GM18511 (cell line): ENCODE measurements around the gene DUXB.

Experiments used
- ATAC-seq: cut with Tn5 transposase; IDR thresholded peaks from one replicate; pipeline ENCODE4 v1.9.1; 2021; ENCODE audit warnings: mild to moderate bottlenecking, moderate library complexity; ENCODE audit not compliant: unreplicated experiment

The DUXB gene

DNA sequence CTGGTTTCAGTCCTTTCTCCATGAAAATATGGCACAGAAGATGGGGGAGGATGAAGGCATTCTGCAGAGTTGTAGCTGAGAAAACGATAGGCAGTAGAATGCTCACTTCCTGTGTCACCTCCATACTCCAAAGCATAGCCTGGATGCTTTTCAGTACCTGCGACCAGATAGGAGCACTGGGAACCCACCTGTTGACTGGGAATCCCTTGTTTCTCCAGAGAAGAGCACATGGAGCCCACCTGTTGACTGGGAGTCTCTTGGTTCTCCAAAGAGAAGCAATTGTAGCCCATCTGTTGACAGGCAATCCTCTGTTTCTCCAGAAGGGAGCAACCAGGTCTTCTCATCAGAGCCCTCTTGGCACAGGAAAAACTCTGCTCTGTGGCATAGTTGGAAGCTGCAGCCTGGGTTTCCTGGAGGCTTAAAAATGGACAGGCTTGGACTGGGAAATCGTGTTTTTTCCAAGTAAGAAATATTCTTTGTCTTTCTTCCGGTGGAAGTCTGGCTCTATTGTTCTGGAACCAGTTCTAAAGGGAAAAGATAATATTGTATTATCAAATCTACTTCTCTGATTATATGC is 40.4 kb downstream of the DUXB start:
- no peak for ATAC-seq

GRCh38 chr16:75660321-75660720 is 40.9 kb downstream of the DUXB start:
- ATAC-seq: no peak

DNA sequence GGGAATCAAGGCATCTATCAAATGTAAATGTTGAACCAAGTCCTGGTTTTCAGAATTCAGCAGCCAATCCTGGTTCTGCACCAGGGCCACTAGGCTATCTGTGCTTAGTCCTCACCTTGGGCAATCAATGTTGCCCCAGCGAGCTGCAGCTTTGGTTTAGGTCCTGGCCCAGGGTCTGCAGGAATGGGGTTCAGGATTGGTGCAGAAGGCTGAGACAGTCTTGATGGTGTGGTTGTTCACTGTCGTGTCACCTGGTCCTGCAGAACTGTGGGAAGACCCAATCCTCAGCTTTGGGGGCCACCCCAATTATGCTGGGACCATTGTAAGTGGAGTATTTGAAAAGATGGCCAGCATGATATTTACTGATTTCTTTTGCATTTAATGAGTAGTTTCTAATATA is 43.1 kb downstream of the DUXB start:
- no peak for ATAC-seq

- ATAC-seq: no peak
Observed at GRCh38 chr16:75653922-75654321, 47.3 kb downstream of the DUXB start.

GRCh38 chr16:75648265-75649076 is 52.8 kb downstream of the DUXB start:
- peak; percentile 43 for ATAC-seq

GRCh38 chr16:75647492-75648264 is 53.6 kb downstream of the DUXB start, which contains the start of the genes KARS1 and TERF2IP:
KARS1 (minus strand) TSS chr16:75647665; CDS start chr16:75647639, 26 bp downstream.
TERF2IP (plus strand) TSS chr16:75647773; CDS start chr16:75647883, 110 bp downstream.
- ATAC-seq: peak; percentile 85

DNA sequence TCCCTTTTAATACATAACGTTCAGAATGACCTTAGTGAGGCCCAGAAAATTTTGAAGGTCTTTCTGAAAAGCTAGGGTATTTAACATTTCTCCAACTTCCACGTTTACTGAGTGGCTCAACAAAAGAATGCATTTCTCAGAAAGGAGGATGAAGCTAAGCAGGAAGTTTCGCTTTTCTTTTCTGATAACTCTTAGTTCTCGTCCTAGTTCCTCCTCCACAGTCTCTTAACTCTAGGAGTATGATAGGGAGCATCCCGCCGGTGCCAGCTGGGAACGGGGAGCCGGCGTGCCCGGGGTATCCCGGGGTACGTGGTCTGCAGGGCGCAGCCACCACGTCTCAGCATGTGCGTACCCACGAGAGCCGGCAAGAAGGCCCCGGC is 54.2 kb downstream of the DUXB start:
- ATAC-seq: peak; percentile 25

GRCh38 chr16:75644240-75645012 is 56.8 kb downstream of the DUXB start:
- no peak for ATAC-seq
